HG03469 (cell line): ENCODE results near the gene TBC1D1.

Experiments used
- ATAC-seq: cut with Tn5 transposase; IDR thresholded peaks from one replicate; pipeline ENCODE4 v1.9.1; 2021; ENCODE audit warnings: mild to moderate bottlenecking, moderate library complexity, moderate number of reproducible peaks; ENCODE audit not compliant: unreplicated experiment

The TBC1D1 gene, protein sequence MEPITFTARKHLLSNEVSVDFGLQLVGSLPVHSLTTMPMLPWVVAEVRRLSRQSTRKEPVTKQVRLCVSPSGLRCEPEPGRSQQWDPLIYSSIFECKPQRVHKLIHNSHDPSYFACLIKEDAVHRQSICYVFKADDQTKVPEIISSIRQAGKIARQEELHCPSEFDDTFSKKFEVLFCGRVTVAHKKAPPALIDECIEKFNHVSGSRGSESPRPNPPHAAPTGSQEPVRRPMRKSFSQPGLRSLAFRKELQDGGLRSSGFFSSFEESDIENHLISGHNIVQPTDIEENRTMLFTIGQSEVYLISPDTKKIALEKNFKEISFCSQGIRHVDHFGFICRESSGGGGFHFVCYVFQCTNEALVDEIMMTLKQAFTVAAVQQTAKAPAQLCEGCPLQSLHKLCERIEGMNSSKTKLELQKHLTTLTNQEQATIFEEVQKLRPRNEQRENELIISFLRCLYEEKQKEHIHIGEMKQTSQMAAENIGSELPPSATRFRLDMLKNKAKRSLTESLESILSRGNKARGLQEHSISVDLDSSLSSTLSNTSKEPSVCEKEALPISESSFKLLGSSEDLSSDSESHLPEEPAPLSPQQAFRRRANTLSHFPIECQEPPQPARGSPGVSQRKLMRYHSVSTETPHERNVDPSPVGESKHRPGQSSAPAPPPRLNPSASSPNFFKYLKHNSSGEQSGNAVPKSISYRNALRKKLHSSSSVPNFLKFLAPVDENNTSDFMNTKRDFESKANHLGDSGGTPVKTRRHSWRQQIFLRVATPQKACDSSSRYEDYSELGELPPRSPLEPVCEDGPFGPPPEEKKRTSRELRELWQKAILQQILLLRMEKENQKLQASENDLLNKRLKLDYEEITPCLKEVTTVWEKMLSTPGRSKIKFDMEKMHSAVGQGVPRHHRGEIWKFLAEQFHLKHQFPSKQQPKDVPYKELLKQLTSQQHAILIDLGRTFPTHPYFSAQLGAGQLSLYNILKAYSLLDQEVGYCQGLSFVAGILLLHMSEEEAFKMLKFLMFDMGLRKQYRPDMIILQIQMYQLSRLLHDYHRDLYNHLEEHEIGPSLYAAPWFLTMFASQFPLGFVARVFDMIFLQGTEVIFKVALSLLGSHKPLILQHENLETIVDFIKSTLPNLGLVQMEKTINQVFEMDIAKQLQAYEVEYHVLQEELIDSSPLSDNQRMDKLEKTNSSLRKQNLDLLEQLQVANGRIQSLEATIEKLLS (N-terminal part only)

GRCh38 chr4:37890801-37891259 is at the start of gene TBC1D1:
TBC1D1 (plus strand) TSS chr4:37891084; CDS start chr4:37902096, 11,012 bp downstream.
- ATAC-seq: peak; percentile 4

- ATAC-seq: no peak
Observed at GRCh38 chr4:37844204-37844603, 46.7 kb upstream of the TBC1D1 start.

GRCh38 chr4:37845201-37845600 is 45.7 kb upstream of the TBC1D1 start:
- no peak for ATAC-seq

DNA sequence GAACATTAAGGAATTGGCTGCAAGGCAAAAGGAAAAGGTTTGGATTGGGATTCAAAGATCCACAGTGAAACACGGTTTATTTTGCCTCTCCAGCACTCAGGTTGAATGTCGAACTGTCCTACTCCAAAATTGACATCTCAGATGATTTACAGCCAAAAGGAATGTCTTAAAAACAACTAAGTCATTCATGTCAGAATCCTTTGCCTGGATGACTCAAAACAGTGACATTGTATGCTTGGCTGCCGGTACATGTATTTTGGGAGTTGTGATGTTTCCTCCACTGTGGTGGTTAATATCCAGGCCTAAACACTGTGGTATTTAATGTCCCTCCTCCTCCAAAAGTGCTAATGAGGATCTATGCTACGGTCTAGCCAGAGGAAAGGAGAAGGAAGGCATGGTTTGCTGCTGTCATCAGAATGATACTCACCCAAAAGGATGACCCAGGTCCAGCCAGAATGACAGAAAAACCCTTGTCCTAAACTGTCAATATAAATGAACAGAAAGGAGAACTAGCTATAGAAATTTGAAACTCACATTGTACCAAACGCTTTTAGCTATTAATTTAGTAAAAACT is 43.5 kb upstream of the TBC1D1 start:
- ATAC-seq: no peak

- no peak for ATAC-seq
Observed at GRCh38 chr4:37852376-37852775, 38.5 kb upstream of the TBC1D1 start.

DNA sequence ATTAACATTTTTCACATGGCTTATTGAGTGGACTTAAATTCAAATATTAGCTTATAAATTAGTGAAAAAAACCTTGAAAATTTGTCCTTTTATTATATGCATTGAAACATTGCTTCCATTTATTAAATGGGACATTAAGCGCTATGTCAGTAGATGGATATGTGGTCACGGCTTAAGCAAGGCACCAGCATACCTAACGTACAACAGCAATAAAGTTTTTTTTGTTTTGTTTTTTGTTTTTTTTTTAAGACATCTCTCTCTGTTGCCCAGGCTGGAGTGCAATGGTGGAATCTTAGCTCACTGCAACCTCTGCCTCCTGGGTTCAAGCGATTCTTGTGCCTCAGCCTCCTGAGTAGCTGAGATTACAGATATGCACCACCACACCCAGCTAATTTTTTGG is 32.8 kb upstream of the TBC1D1 start:
- ATAC-seq: no peak

- no peak for ATAC-seq
Observed at GRCh38 chr4:37858872-37859271, 32.0 kb upstream of the TBC1D1 start.

DNA sequence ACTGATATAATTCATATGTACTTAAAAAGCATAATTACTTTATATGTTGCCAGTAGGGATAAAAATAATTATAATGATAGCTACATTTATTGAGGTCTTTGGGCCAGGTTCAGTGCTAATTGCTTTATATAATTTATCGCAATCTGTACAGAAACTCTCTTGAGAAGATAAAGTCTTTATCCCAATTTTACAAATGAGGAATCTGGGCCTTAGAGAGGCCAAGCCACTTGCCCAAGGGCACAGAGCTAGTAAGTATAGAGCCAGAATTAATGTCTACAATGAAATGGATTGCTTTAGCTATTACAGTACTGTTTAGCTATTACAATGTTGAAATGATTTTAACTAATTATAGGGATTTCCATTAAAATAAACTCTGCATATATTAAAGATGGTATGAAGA is 30.6 kb upstream of the TBC1D1 start:
- ATAC-seq: no peak

DNA sequence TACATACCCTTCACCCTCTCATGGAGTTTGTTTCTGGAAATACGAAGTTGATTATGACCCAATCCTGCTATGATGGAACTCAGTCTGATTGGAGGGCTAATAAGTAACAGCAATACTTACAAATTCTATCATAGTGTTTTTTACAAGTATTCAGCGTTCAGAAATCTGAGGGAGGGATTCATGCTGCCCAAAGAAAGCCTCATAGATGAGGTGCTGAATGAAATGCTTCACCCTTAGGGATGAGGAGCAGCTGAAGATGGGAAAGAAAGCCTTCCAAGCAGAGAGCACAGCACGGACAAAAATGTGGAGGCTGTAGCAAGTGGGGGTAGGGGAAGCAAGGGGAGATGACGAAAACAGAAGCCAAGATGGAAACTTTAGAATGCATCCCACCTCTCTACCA is 27.9 kb upstream of the TBC1D1 start:
- ATAC-seq: no peak

DNA sequence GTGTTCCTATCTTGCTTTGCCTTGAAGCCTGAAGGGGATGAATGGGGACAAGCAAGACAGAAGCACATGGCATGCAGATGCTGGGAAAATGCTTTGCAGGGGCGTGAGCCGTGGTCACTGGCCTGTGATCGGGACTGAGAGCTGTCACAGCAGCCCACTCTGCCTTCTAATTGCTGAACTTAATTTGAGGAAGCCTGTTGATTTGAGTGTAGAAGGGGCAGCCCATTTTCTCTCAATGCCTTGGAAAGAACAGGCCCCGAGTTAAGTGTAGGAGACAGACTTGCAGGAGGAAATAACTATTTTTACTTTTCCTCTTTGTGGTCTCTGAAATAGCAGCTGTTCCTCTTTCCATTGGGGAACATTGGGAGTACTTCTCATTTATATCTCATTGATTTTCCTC is 26.1 kb upstream of the TBC1D1 start:
- no peak for ATAC-seq

DNA sequence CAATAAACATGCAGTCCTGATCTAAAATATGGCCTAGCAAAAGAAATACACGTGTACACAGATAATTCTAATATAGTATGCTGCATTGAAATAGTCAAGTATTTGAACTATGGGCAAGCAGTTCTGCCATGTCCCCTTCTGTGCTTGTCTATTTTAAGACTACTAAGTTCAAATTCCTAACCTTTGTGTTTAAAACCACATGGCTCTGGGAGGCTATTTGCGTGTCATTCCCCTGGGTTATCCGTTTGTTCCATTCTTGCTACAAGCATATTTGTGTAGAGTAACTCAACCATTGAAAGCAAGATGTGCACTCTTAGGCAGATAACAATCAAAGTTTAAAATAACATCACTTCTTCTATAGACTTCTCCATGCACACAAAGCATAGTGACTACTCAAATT is 25.4 kb upstream of the TBC1D1 start:
- ATAC-seq: no peak

DNA sequence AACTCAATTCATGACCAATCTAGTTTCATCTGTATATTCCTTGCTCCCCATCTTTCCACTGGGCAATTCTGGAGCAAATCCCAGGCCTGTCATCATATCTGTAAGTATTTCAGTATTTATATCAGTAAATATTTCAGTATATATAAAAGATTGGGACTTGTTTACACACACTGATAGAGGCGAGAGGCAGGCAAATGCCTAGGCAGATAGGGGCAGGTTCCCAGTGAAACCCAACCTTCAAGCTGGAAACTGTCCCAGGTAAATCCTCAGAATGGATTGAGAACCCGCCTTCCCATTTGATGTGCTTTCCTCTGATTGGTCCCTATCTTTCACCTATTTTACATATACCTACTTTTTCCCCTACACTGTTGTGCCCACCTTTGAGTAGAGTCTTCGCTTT is 23.8 kb upstream of the TBC1D1 start:
- no peak for ATAC-seq

GRCh38 chr4:37868238-37868637 is 22.6 kb upstream of the TBC1D1 start:
- no peak for ATAC-seq

DNA sequence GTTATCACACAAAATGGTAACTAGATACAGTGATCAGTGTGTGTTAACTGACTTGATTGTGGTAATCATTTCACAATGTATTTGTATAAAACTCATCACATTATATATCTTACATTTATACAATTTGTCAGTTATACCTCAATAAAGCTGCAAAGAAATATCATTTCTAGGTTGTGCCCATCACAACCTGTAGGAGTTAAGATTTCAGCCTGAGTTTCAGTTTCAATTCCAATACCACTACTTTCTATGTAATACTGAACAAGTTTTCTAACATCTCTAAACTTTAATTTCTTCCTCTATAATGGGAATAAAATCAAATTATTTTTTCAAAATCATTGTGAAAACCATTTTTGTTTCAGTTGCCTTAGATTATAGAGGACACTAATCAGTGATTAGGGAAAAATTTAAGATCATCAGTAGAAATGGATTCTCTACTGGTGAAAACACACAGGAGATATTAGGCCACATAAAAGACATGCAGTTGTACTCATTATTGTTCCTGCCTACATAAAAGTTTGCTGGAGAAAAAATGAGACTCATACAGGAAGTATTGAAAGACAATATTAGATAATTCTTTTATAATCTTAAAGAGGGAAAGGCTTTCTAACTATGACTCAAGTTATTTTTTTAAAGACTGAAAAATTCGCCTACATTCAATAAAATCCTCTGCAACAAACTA is 18.4 kb upstream of the TBC1D1 start:
- no peak for ATAC-seq

- ATAC-seq: no peak
Observed at GRCh38 chr4:37873386-37873785, 17.5 kb upstream of the TBC1D1 start.

GRCh38 chr4:37876156-37876555 is 14.7 kb upstream of the TBC1D1 start:
- no peak for ATAC-seq

DNA sequence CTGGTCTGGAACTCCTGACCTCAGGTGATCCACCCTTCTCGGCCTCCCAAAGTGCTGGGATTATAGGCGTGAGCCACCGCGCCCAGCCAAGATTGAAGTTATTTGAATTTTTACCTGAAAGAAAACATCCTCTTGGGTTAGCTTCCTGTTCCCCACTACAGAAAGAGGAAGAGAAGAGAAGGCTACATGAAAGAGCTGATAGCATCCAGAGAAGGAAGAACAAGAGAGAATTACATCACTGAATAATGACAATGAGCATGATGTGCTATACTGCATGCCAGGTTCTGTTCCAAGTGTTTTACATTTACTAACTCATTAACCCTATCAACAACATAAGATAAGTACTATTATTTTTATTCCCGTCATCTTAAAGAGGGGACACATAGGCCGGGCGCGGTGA is 11.5 kb upstream of the TBC1D1 start:
- no peak for ATAC-seq

GRCh38 chr4:37881811-37882210 is 9.1 kb upstream of the TBC1D1 start:
- no peak for ATAC-seq

- ATAC-seq: no peak
Observed at GRCh38 chr4:37882665-37883296, 8.1 kb upstream of the TBC1D1 start.
